ENCODE results near the gene ZNF282.

DNA sequence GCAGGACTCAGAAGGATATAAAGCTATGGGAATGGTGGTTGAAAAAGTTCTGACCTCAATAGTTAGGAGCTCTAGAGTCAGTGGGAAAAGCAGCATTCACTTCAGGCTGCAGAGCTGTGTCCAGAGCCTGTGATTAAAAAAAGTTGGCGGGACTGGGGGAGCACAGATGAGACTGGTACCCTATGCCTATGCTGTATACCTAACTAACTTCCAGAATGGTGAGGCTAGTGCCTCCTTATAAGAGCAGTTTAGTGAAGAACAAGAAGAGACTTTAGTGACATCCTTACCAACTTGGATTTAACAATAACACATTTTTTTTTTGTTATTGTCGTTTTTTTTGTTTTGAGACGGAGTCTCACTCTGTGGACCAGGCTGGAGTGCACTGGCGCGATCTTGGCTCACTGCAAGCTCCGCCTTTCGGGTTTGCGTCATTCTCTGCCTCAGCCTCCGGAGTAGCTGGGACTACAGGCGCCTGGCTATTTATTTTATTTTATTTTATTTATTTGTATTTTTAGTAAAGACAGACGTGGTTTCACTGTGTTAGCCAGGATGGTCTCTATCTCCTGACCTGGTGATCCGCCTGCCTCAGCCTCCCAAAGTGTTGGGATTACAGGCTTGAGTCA is 6.6 kb upstream of the ZNF282 start:
- TF ChIP-seq, protein P1, sequence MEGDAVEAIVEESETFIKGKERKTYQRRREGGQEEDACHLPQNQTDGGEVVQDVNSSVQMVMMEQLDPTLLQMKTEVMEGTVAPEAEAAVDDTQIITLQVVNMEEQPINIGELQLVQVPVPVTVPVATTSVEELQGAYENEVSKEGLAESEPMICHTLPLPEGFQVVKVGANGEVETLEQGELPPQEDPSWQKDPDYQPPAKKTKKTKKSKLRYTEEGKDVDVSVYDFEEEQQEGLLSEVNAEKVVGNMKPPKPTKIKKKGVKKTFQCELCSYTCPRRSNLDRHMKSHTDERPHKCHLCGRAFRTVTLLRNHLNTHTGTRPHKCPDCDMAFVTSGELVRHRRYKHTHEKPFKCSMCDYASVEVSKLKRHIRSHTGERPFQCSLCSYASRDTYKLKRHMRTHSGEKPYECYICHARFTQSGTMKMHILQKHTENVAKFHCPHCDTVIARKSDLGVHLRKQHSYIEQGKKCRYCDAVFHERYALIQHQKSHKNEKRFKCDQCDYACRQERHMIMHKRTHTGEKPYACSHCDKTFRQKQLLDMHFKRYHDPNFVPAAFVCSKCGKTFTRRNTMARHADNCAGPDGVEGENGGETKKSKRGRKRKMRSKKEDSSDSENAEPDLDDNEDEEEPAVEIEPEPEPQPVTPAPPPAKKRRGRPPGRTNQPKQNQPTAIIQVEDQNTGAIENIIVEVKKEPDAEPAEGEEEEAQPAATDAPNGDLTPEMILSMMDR (IDR thresholded peaks at IDR 0.05; ENCODE audit: insufficient read depth, low read length, poor library complexity, severe bottlenecking) = no peak
- TF ChIP-seq EZH2phosphoT487 (conservative IDR thresholded peaks at IDR 0.05; ENCODE audit: low read length) = no peak

Data from SU-DHL-6 (cell line).